Bronchial epithelial cell (primary cell): ENCODE measurements around the gene TCP10L. TPM values are rescaled to one million over a fixed set of nuclear protein-coding genes. Genes with fewer than 3 reads are reported as not detected.
"Not testable (repeated sequence)": the region's sequence is repeated elsewhere in the genome, so short reads cannot be mapped to it uniquely, and the experiment has no call there.

Experiments used
- DNase-seq: peaks from one replicate; pipeline ENCODE4 v3.0.0-alpha.2; 2010; ENCODE audit warnings: low read depth
- FAIRE-seq: peaks from 2 replicates; lab custom pipeline; 2011; peaks lifted over from hg19 to GRCh38; lab: Jason Lieb, UNC
- H3K27me3 ChIP-seq: 2 replicates; pipeline ENCODE4 v1.5.1; 2011; ENCODE audit warnings: low read length; ENCODE audit not compliant: control insufficient read depth, insufficient read depth
- H3K36me3 ChIP-seq: 2 replicates; pipeline ENCODE4 v1.5.1; 2011; ENCODE audit warnings: low read length; ENCODE audit not compliant: control insufficient read depth, insufficient read depth
- H3K4me3 ChIP-seq: 2 replicates; pipeline ENCODE4 v1.5.1; 2011; ENCODE audit warnings: mild to moderate bottlenecking, low read depth, low read length, control low read depth
- total RNA-seq: library from RNA; depleted of rRNA; stranded (reverse); fragments of >200 nt; gene quantifications from 2 replicates; pipeline ENCODE4 v1.2.1, GENCODE V29; 2014
- TF ChIP-seq, protein P1 (sequence below): IDR thresholded peaks from 2 replicates; pipeline ENCODE4 v1.5.1; 2011; ENCODE audit warnings: mild to moderate bottlenecking, moderate library complexity, low read length, control low read depth, inconsistent platforms; ENCODE audit not compliant: insufficient read depth, severe bottlenecking

The TCP10L gene, protein sequence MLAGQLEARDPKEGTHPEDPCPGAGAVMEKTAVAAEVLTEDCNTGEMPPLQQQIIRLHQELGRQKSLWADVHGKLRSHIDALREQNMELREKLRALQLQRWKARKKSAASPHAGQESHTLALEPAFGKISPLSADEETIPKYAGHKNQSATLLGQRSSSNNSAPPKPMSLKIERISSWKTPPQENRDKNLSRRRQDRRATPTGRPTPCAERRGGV
- total RNA-seq, result 0.13 and 0.26 TPM in 2 replicates

DNA sequence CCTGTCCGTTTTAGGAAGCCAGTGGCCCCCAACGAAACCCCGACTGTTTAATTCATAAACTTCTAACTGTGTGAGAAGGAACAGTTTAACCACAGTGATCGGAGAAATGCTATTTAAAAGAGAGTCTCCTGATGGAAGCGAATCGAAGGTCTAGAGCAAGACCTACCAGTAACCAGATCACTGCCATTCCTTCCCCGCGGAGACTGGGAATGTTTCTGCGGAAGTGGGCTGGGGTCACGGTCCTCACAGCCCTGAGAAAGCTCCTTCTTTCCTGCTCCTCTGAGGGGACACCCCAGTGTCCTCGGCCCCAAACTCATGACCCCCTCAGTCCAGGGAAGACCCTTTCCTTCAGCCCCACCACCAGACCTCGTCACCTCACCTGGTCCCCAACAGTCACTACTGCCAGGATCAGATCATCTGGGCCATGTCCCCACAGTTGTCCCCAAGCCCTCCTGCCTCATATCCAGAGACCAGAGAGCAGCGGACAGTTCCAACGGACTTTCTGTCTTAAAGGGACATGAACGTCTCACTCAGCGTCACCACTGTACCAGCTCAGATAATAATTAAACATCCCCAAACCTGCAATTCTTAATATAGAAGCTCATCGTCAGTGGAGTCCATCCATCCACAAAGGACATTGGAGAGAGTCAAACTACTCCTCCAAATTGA, at the start of gene TCP10L:
Gene TCP10L, minus strand, starts transcription at position 482 of the 669 bp plus-strand sequence. CDS start 1,219 bp downstream, outside the sequence.
- no peak for DNase-seq
- no peaks in the 10 kb centered on the region for H3K36me3 ChIP-seq
- no peak within 1 kb of the TSS for H3K4me3 ChIP-seq
- FAIRE-seq, result no peak
- H3K27me3 ChIP-seq, result peaks cover 2% of the 10 kb centered on the region
- TF ChIP-seq, protein P1, sequence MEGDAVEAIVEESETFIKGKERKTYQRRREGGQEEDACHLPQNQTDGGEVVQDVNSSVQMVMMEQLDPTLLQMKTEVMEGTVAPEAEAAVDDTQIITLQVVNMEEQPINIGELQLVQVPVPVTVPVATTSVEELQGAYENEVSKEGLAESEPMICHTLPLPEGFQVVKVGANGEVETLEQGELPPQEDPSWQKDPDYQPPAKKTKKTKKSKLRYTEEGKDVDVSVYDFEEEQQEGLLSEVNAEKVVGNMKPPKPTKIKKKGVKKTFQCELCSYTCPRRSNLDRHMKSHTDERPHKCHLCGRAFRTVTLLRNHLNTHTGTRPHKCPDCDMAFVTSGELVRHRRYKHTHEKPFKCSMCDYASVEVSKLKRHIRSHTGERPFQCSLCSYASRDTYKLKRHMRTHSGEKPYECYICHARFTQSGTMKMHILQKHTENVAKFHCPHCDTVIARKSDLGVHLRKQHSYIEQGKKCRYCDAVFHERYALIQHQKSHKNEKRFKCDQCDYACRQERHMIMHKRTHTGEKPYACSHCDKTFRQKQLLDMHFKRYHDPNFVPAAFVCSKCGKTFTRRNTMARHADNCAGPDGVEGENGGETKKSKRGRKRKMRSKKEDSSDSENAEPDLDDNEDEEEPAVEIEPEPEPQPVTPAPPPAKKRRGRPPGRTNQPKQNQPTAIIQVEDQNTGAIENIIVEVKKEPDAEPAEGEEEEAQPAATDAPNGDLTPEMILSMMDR, result no peak

DNA sequence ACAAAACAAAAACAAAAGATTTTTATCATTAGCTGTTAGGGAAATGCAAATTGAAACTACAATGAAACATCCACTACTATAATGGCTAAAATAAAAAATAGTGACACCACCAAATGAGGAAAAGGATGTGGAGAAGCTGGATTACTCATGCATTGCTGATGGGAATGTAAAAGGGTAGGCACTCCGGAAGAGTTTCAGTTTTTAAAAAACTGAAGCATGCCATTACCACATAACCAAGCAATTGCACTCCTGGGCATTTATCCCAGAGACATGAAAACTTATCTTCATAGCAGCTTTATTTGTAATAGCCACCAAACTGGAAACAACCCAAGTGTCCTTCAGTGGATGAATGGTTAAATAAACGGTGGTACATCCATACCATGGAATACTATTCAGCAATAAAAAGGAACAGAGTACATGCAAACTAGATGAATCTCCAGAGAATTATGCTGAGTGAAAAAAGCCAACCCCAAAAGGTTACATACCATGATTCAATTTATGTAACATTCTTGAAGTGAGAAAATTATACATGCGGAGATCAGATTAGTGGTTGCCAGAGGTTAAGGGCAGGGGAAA, 41.4 kb upstream of the TCP10L start:
- H3K4me3 ChIP-seq, result no peak overlapping the region

DNA sequence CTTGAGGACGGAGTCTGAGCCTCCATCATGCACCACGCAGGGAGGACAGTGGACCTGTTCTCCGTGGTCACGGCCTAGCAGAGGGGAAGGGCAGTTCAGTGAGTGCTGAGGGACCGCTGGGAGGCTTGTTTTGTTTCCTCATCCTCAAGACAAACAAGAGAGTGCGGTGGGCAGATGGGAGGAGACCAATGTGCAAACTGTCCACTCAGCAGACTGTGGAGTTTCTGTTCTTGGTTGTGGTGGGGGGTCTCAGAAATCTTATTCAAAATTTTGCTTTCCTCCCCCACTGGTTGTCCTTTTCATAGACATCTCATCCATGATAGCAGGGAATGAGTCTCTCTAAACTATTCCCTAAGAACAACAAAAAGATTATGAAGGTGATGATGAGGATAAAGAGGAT, 32.9 kb upstream of the TCP10L start:
- H3K27me3 ChIP-seq, FAIRE-seq, H3K36me3 ChIP-seq, DNase-seq, H3K4me3 ChIP-seq: not testable (repeated sequence)

More for the DNA sequence above, 41.4 kb upstream of the TCP10L start:
- TF ChIP-seq, protein P1, result no peak
- FAIRE-seq (no peak), DNase-seq (peak; percentile 7)
- Histone ChIP-seq H3K36me3 (peaks cover 2% of the 10 kb centered on the region), H3K27me3 (no peaks in the 10 kb centered on the region)

DNA sequence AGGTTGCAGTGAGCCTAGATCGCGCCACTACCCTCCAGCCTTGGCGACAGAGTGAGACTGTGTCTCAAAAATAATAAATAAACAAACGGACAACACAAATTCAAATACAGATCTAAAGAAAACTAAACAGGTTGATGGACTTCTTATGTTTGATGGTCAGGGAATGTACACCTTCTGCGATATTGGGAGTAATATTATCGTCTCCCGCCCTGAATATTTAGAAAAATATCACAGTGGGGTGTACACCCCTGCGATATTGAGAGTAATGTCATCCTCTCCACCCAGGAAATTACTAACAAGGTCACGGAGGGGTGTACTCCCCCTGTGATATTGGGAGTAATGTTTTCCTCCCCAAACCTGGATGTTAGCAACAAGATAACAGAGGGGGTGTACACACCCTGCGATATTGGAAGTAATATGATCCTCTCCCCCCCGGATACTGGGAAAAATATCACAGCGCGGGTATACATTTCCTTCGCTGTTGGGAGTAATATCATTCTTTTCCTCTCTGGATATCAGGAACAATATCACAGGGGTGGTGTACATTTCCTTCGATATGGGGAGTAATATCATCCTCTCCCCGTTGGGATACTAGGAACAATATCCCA, 28.2 kb upstream of the TCP10L start:
- TF ChIP-seq, protein P1, result no peak
- Histone ChIP-seq H3K4me3 (peak overlapping the region; percentile 96), H3K27me3 (no peaks in the 10 kb centered on the region), H3K36me3 (no peaks in the 10 kb centered on the region)
- no peak for DNase-seq
- FAIRE-seq, result no peak

DNA sequence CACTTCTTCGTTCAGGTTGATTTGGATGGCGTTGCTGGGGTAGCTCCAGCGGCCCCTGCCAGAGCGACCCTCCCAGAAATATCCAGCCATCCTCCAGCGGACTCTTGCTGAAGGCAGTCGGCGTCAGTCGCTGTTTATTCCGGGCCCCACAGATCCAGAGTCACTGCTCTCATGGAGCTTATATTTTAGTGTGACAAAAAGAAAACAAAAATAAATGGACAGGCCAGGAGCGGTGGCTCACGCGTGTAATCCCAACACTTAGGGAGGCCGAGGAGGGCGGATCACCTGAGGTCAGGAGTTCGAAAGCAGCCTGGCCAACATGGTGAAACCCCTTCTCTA, 27.6 kb upstream of the TCP10L start:
- TF ChIP-seq, protein P1, result no peak
- Histone ChIP-seq H3K27me3 (no peaks in the 10 kb centered on the region), H3K4me3 (peak overlapping the region; percentile 96), H3K36me3 (no peaks in the 10 kb centered on the region)
- no peak for DNase-seq
- FAIRE-seq, result no peak
